GM12878 (cell line): ENCODE measurements around the gene ZNF613. TPM values are rescaled to one million over a fixed set of nuclear protein-coding genes. Genes with fewer than 3 reads are reported as not detected.

Experiments
- ATAC-seq: fragments of 200-7000 bp; cut with Tn5 transposase; 3 replicates; pipeline ENCODE4 v1.9.1; 2020; ENCODE audit warnings: mild to moderate bottlenecking, moderate library complexity
- BruUV-seq: library from RNA; stranded (reverse); fragments of 400-500 nt; replicated peaks from 2 replicates; lab custom pipeline; 2021; lab: Mats Ljungman, UMichigan
- CTCF ChIA-PET: fragments of 300-600 bp; sonication (Branson Sonifier 250); formaldehyde crosslinking; extraction: SDS; loops from one replicate; lab custom pipeline; 2021; ENCODE audit warnings: inconsistent platforms; lab: Yijun Ruan, JAX
- POLR2A ChIA-PET: fragments of 350-600 bp; formaldehyde crosslinking; extraction: SDS; loops from one replicate; lab custom pipeline; 2021; ENCODE audit warnings: inconsistent platforms; lab: Charles Lee
- RAD21 ChIA-PET: fragments of 300-600 bp; sonication (Branson Sonifier 250); formaldehyde crosslinking; loops from one replicate; lab custom pipeline; 2023; ENCODE audit warnings: antibody characterized with exemption; ENCODE audit not compliant: unreplicated experiment; lab: Charles Lee
- SMC1A ChIA-PET: fragments of 300-600 bp; sonication (Branson Sonifier 250); formaldehyde crosslinking; loops from one replicate; lab custom pipeline; 2023; ENCODE audit not compliant: unreplicated experiment, uncharacterized antibody; lab: Charles Lee
- DNase-seq: peaks from one replicate; pipeline ENCODE4 v3.0.0-alpha.2; 2011; ENCODE audit warnings: low read depth, low spot score
- FAIRE-seq: peaks from 3 replicates; lab custom pipeline; 2011; peaks lifted over from hg19 to GRCh38; lab: Jason Lieb, UNC
- H2AFZ ChIP-seq: 2 replicates; pipeline ENCODE4 v1.6.0; 2011; ENCODE audit warnings: low read depth, low read length, control low read depth; ENCODE audit not compliant: control insufficient read depth
- H3K27ac ChIP-seq: 2 replicates; pipeline ENCODE4 v1.5.1; 2011; ENCODE audit warnings: control low read depth; ENCODE audit not compliant: control insufficient read depth, insufficient read depth
- H3K27me3 ChIP-seq, 2 experiments: replicated peaks in 1 of 2; 2 replicates each; pipeline versions ENCODE4 v1.6.0 to v1.6.1; 2011; ENCODE audit warnings: low read length in 1 of 2; ENCODE audit not compliant: control insufficient read depth in 2 of 2, insufficient read depth in 2 of 2
- H3K36me3 ChIP-seq, 2 experiments: 2 replicates each; pipeline ENCODE4 v1.5.1; 2011; ENCODE audit warnings: low read length in 1 of 2; ENCODE audit not compliant: control insufficient read depth in 2 of 2, insufficient read depth in 2 of 2
- H3K4me1 ChIP-seq: 2 replicates; pipeline ENCODE4 v1.6.1; 2011; ENCODE audit warnings: mild to moderate bottlenecking, low read length, moderate library complexity, mixed read lengths; ENCODE audit not compliant: control insufficient read depth, insufficient read depth
- H3K4me2 ChIP-seq: 2 replicates; pipeline ENCODE4 v1.6.0; 2011; ENCODE audit warnings: control low read depth; ENCODE audit not compliant: control insufficient read depth, insufficient read depth
- H3K4me3 ChIP-seq: fragments of 200-600 bp; sonication (generic); 2 replicates; pipeline ENCODE4 v1.5.1; 2016
- H3K79me2 ChIP-seq: 2 replicates; pipeline ENCODE4 v1.6.0; 2011; ENCODE audit warnings: low read length; ENCODE audit not compliant: control insufficient read depth, insufficient read depth
- H3K9ac ChIP-seq: 2 replicates; pipeline ENCODE4 v1.8.0; 2011; ENCODE audit warnings: low read length, control low read depth, mixed read lengths; ENCODE audit not compliant: control insufficient read depth, insufficient read depth
- H3K9me3 ChIP-seq: replicated peaks from 3 replicates; pipeline ENCODE4 v1.5.1; 2011; ENCODE audit warnings: mild to moderate bottlenecking, low read length; ENCODE audit not compliant: control insufficient read depth, insufficient read depth
- H4K20me1 ChIP-seq: 2 replicates; pipeline ENCODE4 v1.6.0; 2011; ENCODE audit not compliant: control insufficient read depth, insufficient read depth
- ASH2L ChIP-seq: fragments of 300-600, 200-600 bp; sonication (generic); IDR thresholded peaks from 2 replicates; pipeline ENCODE4 v1.6.1; 2017; ENCODE audit warnings: low read depth, mild to moderate bottlenecking, borderline replicate concordance
- BCL11A ChIP-seq: IDR thresholded peaks from 2 replicates; pipeline ENCODE4 v1.6.1; 2011; ENCODE audit warnings: low read depth, low read length
- CBFB ChIP-seq: IDR thresholded peaks from 2 replicates; pipeline ENCODE4 v1.6.1; 2016; ENCODE audit warnings: antibody characterized with exemption, low read depth
- DPF2 ChIP-seq: fragments of 450-650 bp; IDR thresholded peaks from 2 replicates; pipeline ENCODE4 v1.6.1; 2017; ENCODE audit warnings: mild to moderate bottlenecking
- ETV6 ChIP-seq, 2 experiments: fragments of 450-650 bp in 1 of 2; IDR thresholded peaks in 1 of 2; conservative IDR thresholded peaks in 1 of 2; 2 replicates each; pipeline ENCODE4 v1.6.1; 2014; ENCODE audit warnings: antibody characterized with exemption in 1 of 2, borderline replicate concordance in 1 of 2, low read depth in 1 of 2, mild to moderate bottlenecking in 1 of 2, moderate library complexity in 1 of 2
- FOS ChIP-seq: IDR thresholded peaks from 3 replicates; pipeline ENCODE4 v1.6.1; 2011; ENCODE audit warnings: borderline replicate concordance; ENCODE audit not compliant: insufficient read length; ENCODE audit errors: extremely low read depth
- HDGF ChIP-seq: fragments of 450-650 bp; IDR thresholded peaks from 2 replicates; pipeline ENCODE4 v1.6.1; 2016; ENCODE audit warnings: antibody characterized with exemption
- IRF4 ChIP-seq: IDR thresholded peaks from 2 replicates; pipeline ENCODE4 v1.6.1; 2011; ENCODE audit warnings: low read depth, low read length
- KLF5 ChIP-seq: fragments of 450-650 bp; IDR thresholded peaks from 2 replicates; pipeline ENCODE4 v1.6.1; 2014; ENCODE audit warnings: mild to moderate bottlenecking; ENCODE audit not compliant: partially characterized antibody
- NFIC ChIP-seq: IDR thresholded peaks from 2 replicates; pipeline ENCODE4 v1.6.1; 2012; ENCODE audit warnings: low read depth, mild to moderate bottlenecking, inconsistent platforms, low read length, moderate library complexity
- NFYB ChIP-seq: IDR thresholded peaks from 2 replicates; pipeline ENCODE4 v1.6.1; 2011; ENCODE audit warnings: low read depth, mild to moderate bottlenecking, low read length, improper control_type of control experiment, moderate library complexity; ENCODE audit not compliant: insufficient read depth
- PML ChIP-seq: IDR thresholded peaks from 2 replicates; pipeline ENCODE4 v1.6.1; 2012; ENCODE audit warnings: low read length, inconsistent platforms
- ZNF24 ChIP-seq: fragments of 450-650 bp; IDR thresholded peaks from 2 replicates; pipeline ENCODE4 v1.6.1; 2017; ENCODE audit warnings: antibody characterized with exemption, mild to moderate bottlenecking
- WGBS: methylation state at CpG from one replicate; pipeline ENCODE4 v1.1.6; 2016; ENCODE audit warnings: low lambda C conversion rate; ENCODE audit not compliant: insufficient replicate concordance, insufficient coverage; ENCODE audit errors: missing lambda C conversion rate; 5-methylcytosine and 5-hydroxymethylcytosine counted together
- in situ Hi-C: fragments of 300-500 bp; cut with MboI; formaldehyde crosslinking; loops from 9 replicates; pipeline ENCODE4 v1.14.3; 2018; ENCODE audit warnings: mixed read lengths
- intact Hi-C: fragments of 100-400 bp; cut with micrococcal nuclease; formaldehyde crosslinking; loops from one replicate; pipeline ENCODE4 v1.14.2; 2022; ENCODE audit not compliant: unreplicated experiment
- polyA plus RNA-seq, 11 experiments: library from polyadenylated mRNA; depleted of rRNA in 4 of 11; unstranded in 6 of 11; stranded (reverse) in 5 of 11; fragments of >200 nt; fragmentation: Nextera tagmentation in 4 of 11; fragmentation: Illumina TruSeq in 1 of 11; extraction: Ambion mirVana in 4 of 11; extraction: Trizol in 1 of 11; gene quantifications; 1 replicate in 1 of 11; 2 replicates in 10 of 11; pipeline versions ENCODE4 v1.2.1 to v1.2.3, GENCODE V29; 2011 to 2016; ENCODE audit warnings: inconsistent platforms in 2 of 11, missing spikeins in 2 of 11, low read depth in 1 of 11
- total RNA-seq, 4 experiments: library from RNA; depleted of rRNA in 3 of 4; stranded (reverse); fragments of >200 nt in 3 of 4; fragmentation: Illumina TruSeq in 1 of 4; extraction: Trizol in 1 of 4; gene quantifications; 2 replicates each; pipeline versions ENCODE4 v1.2.1 to v1.2.3, GENCODE V29; 2013 to 2021
- TF ChIP-seq, protein P1 (sequence below): fragments of 450-650 bp; IDR thresholded peaks from 2 replicates; pipeline ENCODE4 v1.6.1; 2017; ENCODE audit warnings: borderline replicate concordance
- TF ChIP-seq, protein P2 (sequence below): fragments of 450-650 bp; IDR thresholded peaks from 2 replicates; pipeline ENCODE4 v1.6.1; 2016; ENCODE audit warnings: mild to moderate bottlenecking
- TF ChIP-seq, protein P3 (sequence below): fragments of 450-650 bp; IDR thresholded peaks from 2 replicates; pipeline ENCODE4 v1.6.1; 2018; ENCODE audit warnings: borderline replicate concordance, mild to moderate bottlenecking; ENCODE audit not compliant: partially characterized antibody

ZNF613 gene
- total and polyA plus RNA-seq, 10 of the 15 experiments (the other 5 are each of a cell fraction or from before 2014, with no cell fraction given): 3.3 to 7.8 (median 5.0) TPM

DNA sequence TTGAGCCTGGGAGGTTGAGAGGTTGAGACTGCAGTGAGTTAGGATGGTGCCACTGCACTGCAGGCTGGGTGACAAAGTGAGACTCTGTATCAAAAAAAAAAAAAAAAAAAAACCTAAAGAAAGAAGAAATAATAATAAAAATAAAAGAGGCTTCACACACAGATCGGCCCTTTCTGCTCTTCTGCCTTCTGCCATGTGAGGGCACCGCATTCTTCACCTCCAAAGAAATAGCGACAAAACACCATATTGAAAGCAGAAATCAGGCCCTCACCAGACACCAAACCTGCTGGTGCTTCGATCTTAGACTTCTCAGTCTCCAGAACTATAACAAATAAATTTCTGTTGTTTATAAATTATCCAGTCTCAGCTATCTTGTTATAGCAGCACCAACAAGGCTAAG is 25.4 kb upstream of the ZNF613 start:
- no peaks in the 10 kb centered on the region for H3K27me3 ChIP-seq
- no peak for TF ChIP-seq PML
- TF ChIP-seq CBFB: no peak
- no peak for TF ChIP-seq NFIC
- TF ChIP-seq ZNF24: no peak
- TF ChIP-seq, protein P1, sequence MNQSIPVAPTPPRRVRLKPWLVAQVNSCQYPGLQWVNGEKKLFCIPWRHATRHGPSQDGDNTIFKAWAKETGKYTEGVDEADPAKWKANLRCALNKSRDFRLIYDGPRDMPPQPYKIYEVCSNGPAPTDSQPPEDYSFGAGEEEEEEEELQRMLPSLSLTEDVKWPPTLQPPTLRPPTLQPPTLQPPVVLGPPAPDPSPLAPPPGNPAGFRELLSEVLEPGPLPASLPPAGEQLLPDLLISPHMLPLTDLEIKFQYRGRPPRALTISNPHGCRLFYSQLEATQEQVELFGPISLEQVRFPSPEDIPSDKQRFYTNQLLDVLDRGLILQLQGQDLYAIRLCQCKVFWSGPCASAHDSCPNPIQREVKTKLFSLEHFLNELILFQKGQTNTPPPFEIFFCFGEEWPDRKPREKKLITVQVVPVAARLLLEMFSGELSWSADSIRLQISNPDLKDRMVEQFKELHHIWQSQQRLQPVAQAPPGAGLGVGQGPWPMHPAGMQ: no peak
- TF ChIP-seq HDGF: no peak
- no peak for TF ChIP-seq ASH2L
- TF ChIP-seq FOS: no peak
- TF ChIP-seq KLF5: no peak
- no peak for TF ChIP-seq BCL11A
- TF ChIP-seq, protein P2, sequence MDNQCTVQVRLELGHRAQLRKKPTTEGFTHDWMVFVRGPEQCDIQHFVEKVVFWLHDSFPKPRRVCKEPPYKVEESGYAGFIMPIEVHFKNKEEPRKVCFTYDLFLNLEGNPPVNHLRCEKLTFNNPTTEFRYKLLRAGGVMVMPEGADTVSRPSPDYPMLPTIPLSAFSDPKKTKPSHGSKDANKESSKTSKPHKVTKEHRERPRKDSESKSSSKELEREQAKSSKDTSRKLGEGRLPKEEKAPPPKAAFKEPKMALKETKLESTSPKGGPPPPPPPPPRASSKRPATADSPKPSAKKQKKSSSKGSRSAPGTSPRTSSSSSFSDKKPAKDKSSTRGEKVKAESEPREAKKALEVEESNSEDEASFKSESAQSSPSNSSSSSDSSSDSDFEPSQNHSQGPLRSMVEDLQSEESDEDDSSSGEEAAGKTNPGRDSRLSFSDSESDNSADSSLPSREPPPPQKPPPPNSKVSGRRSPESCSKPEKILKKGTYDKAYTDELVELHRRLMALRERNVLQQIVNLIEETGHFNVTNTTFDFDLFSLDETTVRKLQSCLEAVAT: no peak
- TF ChIP-seq DPF2: no peak
- no peak for TF ChIP-seq IRF4
- TF ChIP-seq ETV6 (conservative IDR thresholded peaks at IDR 0.05 in 1 of 2, IDR thresholded peaks at IDR 0.05 in 1 of 2; ENCODE audit: borderline replicate concordance in 1 of 2, low read depth in 1 of 2): no peak
- no peak for TF ChIP-seq NFYB
- TF ChIP-seq, protein P3, sequence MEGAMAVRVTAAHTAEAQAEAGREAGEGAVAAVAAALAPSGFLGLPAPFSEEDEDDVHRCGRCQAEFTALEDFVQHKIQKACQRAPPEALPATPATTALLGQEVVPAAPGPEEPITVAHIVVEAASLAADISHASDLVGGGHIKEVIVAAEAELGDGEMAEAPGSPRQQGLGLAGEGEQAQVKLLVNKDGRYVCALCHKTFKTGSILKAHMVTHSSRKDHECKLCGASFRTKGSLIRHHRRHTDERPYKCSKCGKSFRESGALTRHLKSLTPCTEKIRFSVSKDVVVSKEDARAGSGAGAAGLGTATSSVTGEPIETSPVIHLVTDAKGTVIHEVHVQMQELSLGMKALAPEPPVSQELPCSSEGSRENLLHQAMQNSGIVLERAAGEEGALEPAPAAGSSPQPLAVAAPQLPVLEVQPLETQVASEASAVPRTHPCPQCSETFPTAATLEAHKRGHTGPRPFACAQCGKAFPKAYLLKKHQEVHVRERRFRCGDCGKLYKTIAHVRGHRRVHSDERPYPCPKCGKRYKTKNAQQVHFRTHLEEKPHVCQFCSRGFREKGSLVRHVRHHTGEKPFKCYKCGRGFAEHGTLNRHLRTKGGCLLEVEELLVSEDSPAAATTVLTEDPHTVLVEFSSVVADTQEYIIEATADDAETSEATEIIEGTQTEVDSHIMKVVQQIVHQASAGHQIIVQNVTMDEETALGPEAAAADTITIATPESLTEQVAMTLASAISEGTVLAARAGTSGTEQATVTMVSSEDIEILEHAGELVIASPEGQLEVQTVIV: no peak
- TF ChIP-seq, all 136 proteins: peak for 0
- WGBS: 100% methylated on average over 4 of the region's 4 CpGs
- Histone ChIP-seq H3K4me1 (no peaks in the 10 kb centered on the region), H3K4me2 (no peak overlapping the region), H3K36me3 (peaks cover 2 to 13% of the 10 kb centered on the region in 2 experiments; a peak in 3 of 4 replicates), H3K27ac (no peak overlapping the region), H3K9me3 (peaks cover 50% of the 10 kb centered on the region), H3K4me3 (no peak overlapping the region), H4K20me1 (no peaks in the 10 kb centered on the region), H3K79me2 (peaks cover 8% of the 10 kb centered on the region), H3K9ac (no peak overlapping the region), H2AFZ (no peak overlapping the region)
- POLR2A ChIA-PET: no interaction called here
- FAIRE-seq (no peak), ATAC-seq (no peak), DNase-seq (no peak)
- CTCF ChIA-PET: no interaction called here
- RAD21 ChIA-PET: no interaction called here
- intact Hi-C loops (no loop called here), in situ Hi-C loops (no loop called here)
- BruUV-seq: no TSS peak
- SMC1A ChIA-PET: no interaction called here
